Stromal cell of bone marrow (primary cell): Measurements from ENCODE around the gene TLR8.

Experiments
- DNase-seq: peaks from one replicate; pipeline ENCODE4 v3.0.0-alpha.2; 2012; ENCODE audit warnings: low read depth

TLR8 gene

DNA sequence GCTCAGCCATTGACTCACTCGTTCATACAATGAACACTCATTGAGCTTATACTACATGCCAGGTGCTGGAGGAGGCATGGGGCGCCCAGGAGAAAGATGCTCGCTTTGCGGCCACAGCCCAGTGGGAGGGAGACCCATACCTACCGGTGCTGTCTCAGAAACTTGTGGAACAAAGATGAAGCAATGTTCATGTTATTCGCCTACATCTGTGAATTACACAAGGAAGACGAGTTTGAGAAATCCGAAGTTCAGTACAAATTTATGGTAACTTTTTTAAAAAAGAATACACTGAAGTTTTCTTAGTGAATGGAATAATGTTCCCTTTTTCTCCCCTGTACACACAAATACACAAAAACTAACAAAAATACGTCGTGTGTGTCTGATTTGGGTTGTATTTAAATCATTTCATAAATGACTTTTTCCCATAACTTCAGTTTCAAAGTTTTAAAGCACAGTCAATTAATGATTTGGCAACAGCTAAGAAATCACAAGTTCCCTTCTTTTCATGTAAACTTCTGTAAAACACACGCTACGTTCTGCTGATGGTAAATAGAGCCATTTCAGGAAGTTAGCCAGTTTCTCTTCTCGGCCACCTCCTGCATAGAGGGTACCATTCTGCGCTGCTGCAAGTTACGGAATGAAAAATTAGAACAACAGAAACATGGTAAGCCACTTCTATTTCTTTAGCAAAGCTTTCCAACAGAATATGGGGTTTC, at the start of gene TLR8:
Gene TLR8 (plus strand): TSS at position 575 of the 716 bp plus-strand sequence. CDS start 87 bp downstream, at position 662.
- DNase-seq, result no peak

DNA sequence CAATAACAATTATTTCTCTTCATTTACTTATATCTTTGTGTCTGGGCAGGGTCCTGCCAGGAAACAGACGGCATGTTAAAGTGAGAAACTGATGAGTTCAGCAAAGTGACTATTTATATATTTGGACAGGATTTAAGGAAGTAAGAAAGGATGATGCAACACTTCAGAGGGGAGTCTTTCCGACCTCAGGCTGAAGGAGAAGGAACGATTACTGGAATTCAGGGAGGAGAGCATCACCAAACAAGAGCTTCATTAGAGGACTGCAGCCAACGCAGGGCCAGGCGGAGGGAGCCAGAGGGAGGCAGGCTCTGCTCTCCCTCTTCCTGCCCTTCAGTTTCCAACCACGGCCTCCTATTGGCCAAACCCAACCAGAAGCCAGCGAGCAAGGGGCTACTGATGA, 41.1 kb upstream of the TLR8 start:
- no peak for DNase-seq

DNA sequence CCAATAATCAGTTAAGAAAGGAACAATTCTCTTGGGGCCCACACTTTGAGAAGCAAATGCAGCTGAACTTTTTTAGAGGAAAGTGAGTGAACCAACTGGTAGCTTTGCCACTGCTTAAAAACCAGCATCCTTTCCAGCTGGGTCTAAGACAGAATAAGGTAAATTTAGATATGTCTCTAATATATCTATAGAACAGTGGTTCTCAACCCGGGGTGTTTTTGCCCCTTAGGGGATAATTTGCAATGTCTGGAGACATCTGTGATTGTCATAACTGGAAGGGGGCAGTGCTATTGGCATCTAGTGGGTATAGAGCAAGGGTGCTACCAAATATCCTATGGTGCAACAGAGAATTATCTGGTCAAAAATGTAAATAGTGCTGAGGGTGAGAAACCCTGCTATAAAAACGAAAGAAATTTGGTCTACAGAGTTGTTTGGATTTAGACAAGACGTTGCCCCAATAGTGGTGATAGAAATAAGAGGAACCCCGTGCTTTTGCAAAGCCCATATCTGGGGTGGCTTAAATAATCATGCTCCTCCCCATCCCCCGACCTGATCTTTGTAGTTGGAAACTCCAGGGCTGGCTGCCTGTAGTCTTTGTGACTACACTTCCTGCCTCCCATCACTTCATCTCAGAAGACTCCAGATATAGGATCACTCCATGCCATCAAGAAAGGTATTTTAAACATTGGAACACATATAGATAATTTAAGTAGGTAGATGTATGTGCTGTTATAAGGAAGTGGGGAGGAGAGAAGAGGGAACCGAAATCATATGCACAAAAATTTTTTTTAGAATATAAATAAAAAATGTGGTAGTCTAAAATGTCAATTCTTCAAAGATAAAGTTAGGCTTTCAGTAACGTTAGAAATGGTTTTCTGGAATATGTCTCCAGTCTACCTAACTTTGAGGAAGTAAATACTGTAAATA, 39.7 kb upstream of the TLR8 start, which contains the start of gene TLR7:
Gene TLR7 (plus strand): TSS at position 622 of the 927 bp plus-strand sequence. CDS start 507 bp downstream, outside the sequence.
- DNase-seq, result no peak

DNA sequence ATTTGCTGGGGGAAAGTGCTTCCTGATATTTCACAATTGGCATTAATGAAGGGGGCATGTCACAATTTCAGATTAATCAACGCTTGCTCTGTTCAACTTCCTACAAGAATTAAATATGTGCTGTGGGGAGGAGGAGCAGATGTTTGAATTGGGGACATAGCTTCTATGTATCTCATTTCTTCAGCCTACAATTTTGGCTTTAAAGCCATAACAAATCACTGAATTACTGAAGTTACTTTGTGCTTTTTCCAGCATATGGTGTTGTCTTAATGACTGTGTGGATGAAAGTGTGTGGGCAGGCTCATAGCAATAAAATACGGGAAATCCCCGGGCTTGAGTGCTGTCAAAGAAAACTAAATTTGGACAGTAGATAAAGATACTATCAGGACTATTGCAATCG, 38.7 kb upstream of the TLR8 start:
- no peak for DNase-seq

GRCh38 chrX:12868747-12869146, 37.7 kb upstream of the TLR8 start:
- no peak for DNase-seq

DNA sequence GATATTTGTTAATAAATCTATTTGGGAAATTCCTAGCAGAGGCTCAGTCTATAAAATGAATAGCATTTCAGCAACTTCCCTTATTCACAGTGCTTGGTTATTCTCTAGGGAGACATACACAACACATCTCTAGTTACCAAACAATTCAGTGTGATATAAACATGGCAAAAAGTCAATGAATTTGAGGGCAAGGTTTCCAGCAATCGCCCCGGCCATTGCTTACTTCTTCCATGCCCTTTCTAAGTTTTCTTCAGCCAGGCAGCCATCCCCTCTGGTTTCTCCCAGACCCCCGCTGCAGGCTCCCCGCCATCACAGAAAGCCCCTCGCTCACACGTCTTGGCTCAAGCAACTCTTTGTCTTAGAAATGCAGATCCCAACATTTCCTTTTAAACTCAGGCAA, 35.2 kb upstream of the TLR8 start:
- no peak for DNase-seq

DNA sequence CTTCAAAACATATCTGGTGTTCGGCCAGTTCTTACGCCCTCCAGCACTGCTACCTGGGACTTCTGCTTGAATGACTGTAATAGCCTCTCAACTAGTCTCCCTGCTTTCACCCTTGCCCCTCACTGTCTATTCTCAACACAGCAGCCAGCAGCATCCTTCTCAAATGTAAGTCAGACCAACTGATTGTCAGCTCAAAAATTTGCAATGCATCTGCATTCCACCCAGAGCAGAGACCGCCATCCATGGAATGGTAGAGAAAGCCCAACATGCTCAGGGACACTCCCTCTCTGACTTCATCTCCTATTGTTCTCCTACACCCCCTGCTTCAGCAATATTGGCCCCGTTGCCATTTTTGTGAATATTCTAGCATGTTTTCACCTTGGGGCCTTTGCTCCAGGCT, 33.7 kb upstream of the TLR8 start:
- no peak for DNase-seq

- no peak for DNase-seq
Observed at GRCh38 chrX:12874581-12874980, 31.8 kb upstream of the TLR8 start.

- DNase-seq, result no peak
Observed at GRCh38 chrX:12877386-12877785, 29.0 kb upstream of the TLR8 start.

DNA sequence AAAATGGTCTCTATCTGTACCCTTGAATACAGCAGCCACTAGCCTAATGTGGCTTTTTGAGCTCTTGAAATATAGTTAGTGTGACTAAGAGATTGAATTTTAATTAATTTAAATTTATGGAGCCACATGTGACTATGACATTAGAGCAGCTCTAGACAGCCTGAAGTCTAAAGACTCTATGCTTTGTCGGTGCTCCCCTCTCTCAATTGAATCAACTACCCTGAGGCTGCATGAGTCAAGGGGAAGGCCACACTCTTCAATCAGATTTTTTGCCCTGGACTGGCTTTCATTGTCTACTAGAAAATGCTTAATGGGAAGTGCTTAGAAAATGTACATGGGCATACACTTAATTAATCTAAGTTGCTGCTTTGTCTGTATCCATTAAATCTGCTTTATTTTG, 27.9 kb upstream of the TLR8 start:
- DNase-seq, result no peak

DNA sequence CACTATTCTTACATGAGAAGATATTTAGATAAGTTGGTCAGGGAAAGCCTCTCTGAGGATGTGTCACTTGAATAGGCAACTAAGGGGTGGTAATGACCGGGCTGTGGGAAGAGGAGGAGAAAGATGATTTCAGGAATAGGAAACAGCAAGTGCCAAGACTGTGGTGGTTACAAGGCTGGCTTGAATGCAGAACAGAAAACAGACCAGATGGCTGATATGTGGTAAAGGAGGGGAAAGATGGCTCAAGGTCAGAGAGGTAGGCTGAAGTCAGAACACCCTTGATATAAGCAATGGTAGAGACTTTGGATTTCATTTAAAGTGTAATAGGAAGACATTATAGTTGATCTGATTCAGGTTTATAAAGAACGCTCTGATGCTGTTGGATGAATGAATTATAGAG, 24.5 kb upstream of the TLR8 start:
- no peak for DNase-seq

DNA sequence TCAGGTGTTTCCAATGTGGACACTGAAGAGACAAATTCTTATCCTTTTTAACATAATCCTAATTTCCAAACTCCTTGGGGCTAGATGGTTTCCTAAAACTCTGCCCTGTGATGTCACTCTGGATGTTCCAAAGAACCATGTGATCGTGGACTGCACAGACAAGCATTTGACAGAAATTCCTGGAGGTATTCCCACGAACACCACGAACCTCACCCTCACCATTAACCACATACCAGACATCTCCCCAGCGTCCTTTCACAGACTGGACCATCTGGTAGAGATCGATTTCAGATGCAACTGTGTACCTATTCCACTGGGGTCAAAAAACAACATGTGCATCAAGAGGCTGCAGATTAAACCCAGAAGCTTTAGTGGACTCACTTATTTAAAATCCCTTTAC, 20.9 kb upstream of the TLR8 start:
- no peak for DNase-seq

GRCh38 chrX:12886545-12886944, 19.9 kb upstream of the TLR8 start:
- no peak for DNase-seq

- DNase-seq, result no peak
Observed at GRCh38 chrX:12887141-12887540, 19.3 kb upstream of the TLR8 start.

- no peak for DNase-seq
Observed at GRCh38 chrX:12887767-12888166, 18.7 kb upstream of the TLR8 start.

DNA sequence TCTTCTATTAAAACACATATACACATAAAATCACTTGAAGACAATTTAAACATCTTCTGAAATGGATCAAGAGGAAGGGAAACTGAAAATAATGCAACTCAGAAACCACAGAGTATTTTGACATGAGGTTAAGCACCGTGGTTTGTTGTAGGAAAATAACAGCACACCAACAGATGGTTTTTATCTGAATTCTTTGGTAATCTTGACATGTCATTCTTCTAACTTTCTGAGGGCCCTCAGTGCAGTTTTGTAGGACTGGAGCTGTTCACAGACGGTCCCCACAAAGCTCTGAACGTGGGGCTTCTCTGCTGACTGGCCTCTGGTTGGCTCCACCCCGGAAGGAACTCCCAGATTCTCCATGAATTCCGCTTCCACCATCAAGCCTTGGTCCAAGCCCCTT, 16.0 kb upstream of the TLR8 start:
- DNase-seq, result no peak

DNA sequence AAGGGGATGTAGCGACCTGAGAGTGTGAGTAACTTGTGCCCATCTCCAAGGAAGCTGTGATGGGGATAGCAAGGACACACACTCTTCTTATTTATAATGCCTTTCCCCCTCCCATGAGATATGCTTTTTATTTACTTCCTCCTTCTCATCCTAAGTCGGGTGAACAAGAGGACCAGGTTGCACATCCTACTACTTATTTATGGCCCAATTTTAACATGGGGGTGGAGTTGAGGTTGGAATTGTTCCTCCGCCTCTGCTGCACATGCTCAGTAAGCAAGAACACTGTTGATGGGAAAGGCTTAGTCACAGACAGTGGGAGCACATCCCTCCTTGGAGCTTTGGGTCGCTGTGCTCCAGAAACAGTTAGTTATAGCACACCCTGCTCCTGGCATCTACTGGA, 15.2 kb upstream of the TLR8 start:
- DNase-seq, result no peak

- no peak for DNase-seq
Observed at GRCh38 chrX:12891915-12892506, 14.4 kb upstream of the TLR8 start.

DNA sequence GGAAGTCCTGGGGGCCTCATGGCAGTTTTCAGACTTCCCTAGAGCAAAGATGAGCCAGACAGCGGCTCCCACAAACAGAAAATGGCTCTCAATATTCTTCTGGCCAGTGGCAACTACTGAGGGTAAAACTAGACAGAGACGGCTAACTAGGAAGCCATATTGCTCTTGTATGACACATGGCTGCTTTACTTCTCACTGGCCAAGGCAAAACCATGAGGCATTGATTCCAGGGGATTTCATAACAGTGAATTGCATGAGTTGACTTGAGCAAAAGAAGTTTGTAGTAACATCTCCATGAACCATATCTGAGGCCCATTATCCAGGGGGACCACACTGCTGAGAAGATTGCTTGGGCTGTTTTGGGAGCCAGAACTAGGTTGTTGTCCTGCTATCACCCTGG, 13.7 kb upstream of the TLR8 start:
- DNase-seq, result no peak

DNA sequence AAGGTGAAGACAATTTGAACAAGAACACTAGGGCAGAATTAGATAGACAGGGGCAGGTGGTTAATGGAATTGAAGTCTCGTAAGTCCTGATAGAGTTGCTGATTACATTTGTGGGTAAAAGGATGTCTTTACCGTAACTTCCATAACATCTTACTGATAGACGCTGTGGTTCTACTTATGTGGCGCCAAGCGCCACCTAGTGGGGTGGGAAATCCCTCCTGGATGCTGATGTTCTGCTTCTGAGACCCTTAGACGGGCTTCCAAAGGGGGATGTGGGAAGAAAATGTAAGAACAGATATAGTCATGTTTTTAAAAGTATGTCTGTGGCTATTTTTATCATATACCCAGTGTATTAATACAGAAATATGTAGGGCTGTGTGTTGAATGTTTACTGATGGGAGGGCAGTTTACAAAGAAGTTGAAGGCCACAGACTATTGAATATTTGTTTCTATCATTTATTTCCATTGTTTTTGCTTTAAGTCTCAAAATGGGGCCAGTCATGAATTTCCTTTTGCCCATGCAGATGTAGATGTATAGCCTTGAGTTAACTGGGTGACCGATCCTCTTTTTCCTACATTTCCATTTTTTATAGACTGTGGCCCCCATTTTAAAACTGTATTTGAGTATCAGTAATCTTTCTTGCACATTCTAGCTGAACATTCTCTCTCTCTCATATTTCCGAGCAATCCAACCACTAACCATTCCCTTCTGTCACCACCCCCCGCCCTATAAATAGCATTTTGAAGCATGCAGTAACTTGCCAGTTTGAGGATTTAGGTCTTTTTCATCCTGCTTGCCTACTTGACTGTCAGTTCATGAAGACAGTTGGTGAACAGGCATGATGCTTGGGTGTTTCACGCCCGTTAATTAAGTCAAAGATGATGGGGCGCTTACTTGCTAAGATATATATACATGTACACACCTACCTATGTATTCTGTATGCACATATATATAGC, 12.1 kb upstream of the TLR8 start:
- no peak for DNase-seq

DNA sequence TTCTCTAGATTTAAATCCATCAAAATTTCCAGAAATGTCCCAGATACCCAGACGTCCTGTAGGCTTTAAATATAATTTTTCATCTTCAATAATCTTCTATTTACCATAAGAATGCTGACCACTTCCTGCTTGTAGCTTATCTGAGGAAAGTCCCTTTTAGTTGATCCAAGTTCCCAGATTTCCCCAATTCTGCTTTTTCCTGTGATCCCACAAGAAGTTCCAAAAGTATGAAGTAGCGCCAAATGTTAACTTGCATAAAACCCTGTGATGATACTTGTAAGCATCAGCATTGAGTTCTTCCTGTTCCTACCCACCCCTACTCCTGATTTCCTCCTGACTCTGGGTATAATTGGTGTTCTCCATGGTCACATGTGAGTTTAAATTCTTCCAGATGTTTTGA, 10.6 kb upstream of the TLR8 start:
- no peak for DNase-seq

DNA sequence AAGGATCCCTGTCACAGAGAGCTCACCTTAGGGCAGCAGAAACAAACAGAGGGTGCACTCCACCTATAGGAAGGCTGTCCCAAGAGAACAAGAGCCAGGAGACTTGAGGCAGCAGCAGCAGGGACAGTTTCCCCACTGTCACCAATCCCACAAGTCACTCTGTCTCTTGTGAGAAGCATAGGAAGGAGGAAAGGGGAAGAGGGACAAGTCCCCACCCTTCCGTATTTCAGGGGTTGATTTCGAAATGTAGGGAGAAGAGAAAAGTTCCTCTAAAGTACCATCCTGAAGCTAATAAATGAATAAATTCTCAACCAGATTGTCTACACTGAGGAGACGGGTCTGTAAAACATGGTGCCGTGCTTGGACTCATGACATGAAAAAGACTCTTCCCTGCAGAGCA, 9.5 kb upstream of the TLR8 start:
- DNase-seq, result no peak
